WTC11 (cell line): Measurements from ENCODE around the gene STUB1. TPM values are rescaled to one million over a fixed set of nuclear protein-coding genes. Genes with fewer than 3 reads are reported as not detected.

Experiments
- ATAC-seq: fragments of 200-7000 bp; cut with Tn5 transposase; 2 replicates; pipeline ENCODE4 v1.10.0; 2021; ENCODE audit warnings: mild to moderate bottlenecking, moderate library complexity
- CTCF ChIA-PET: fragments of 300-600 bp; sonication (Branson Sonifier 250); formaldehyde crosslinking; loops from one replicate; lab custom pipeline; 2021; ENCODE audit warnings: antibody characterized with exemption; lab: Charles Lee
- POLR2A ChIA-PET: fragments of 350-600 bp; sonication (Branson Sonifier 250); formaldehyde crosslinking; loops from one replicate; lab custom pipeline; 2021; ENCODE audit warnings: antibody characterized with exemption; lab: Charles Lee
- DNase-seq: peaks from one replicate; pipeline ENCODE4 v3.0.0; 2021; ENCODE audit warnings: low spot score
- H3K27ac Mint-ChIP-seq: 2 replicates; pipeline ENCODE4 v1.8.0; 2021; ENCODE audit warnings: mixed read lengths
- H3K27me3 Mint-ChIP-seq: 2 replicates; pipeline ENCODE4 v1.8.0; 2021; ENCODE audit warnings: low read depth, mild to moderate bottlenecking, moderate library complexity, mixed read lengths
- H3K36me3 Mint-ChIP-seq: 2 replicates; pipeline ENCODE4 v1.8.0; 2021; ENCODE audit warnings: mixed read lengths
- H3K4me1 Mint-ChIP-seq: 2 replicates; pipeline ENCODE4 v1.8.0; 2022; ENCODE audit warnings: mixed read lengths
- H3K4me3 Mint-ChIP-seq: 2 replicates; pipeline ENCODE4 v1.8.0; 2021; ENCODE audit warnings: mild to moderate bottlenecking, moderate library complexity, mixed read lengths
- H3K9me3 Mint-ChIP-seq: 2 replicates; pipeline ENCODE4 v1.8.0; 2021; ENCODE audit warnings: mixed read lengths
- CREB1 ChIP-seq: sonication (generic); formaldehyde crosslinking; IDR thresholded peaks from 2 replicates; pipeline ENCODE4 v1.8.0; 2023; ENCODE audit warnings: mild to moderate bottlenecking, missing genetic modification reagents
- CREM ChIP-seq: sonication (generic); formaldehyde crosslinking; IDR thresholded peaks from 2 replicates; pipeline ENCODE4 v1.8.1; 2022; ENCODE audit warnings: mild to moderate bottlenecking, missing genetic modification reagents, moderate library complexity
- EMX1 ChIP-seq: fragments of 250-450 bp; sonication (Bioruptor Pico); IDR thresholded peaks from 2 replicates; pipeline ENCODE4 v1.8.0; 2021; ENCODE audit warnings: mild to moderate bottlenecking
- ESRRA ChIP-seq: sonication (generic); formaldehyde crosslinking; IDR thresholded peaks from 2 replicates; pipeline ENCODE4 v1.8.1; 2022; ENCODE audit warnings: mild to moderate bottlenecking, missing genetic modification reagents, borderline replicate concordance
- ETV6 ChIP-seq: sonication (generic); formaldehyde crosslinking; IDR thresholded peaks from 2 replicates; pipeline ENCODE4 v1.8.1; 2022; ENCODE audit warnings: mild to moderate bottlenecking, missing genetic modification reagents
- FOXK1 ChIP-seq: sonication (generic); formaldehyde crosslinking; IDR thresholded peaks from 2 replicates; pipeline ENCODE4 v1.8.0; 2022; ENCODE audit warnings: mild to moderate bottlenecking, moderate library complexity, missing genetic modification reagents
- FOXP1 ChIP-seq: sonication (generic); formaldehyde crosslinking; IDR thresholded peaks from 2 replicates; pipeline ENCODE4 v1.8.0; 2022; ENCODE audit warnings: missing genetic modification reagents, mild to moderate bottlenecking, moderate library complexity, borderline replicate concordance
- FOXP4 ChIP-seq: sonication (generic); formaldehyde crosslinking; IDR thresholded peaks from 2 replicates; pipeline ENCODE4 v1.8.0; 2022; ENCODE audit warnings: mild to moderate bottlenecking, missing genetic modification reagents
- GRHL2 ChIP-seq: fragments of 250-450 bp; sonication (Bioruptor Pico); IDR thresholded peaks from 2 replicates; pipeline ENCODE4 v1.8.0; 2022; ENCODE audit warnings: mild to moderate bottlenecking, moderate library complexity; ENCODE audit not compliant: insufficient replicate concordance, severe bottlenecking
- IRF1 ChIP-seq: sonication (generic); formaldehyde crosslinking; IDR thresholded peaks from 2 replicates; pipeline ENCODE4 v1.8.0; 2023; ENCODE audit warnings: missing genetic modification reagents
- JAZF1 ChIP-seq: fragments of 250-450 bp; sonication (Bioruptor Pico); IDR thresholded peaks from 2 replicates; pipeline ENCODE4 v1.9.0; 2021; ENCODE audit warnings: moderate library complexity, mild to moderate bottlenecking, inconsistent platforms
- JUN ChIP-seq: sonication (generic); formaldehyde crosslinking; IDR thresholded peaks from 2 replicates; pipeline ENCODE4 v1.8.0; 2023; ENCODE audit warnings: mild to moderate bottlenecking, missing genetic modification reagents
- KAT7 ChIP-seq: sonication (generic); formaldehyde crosslinking; IDR thresholded peaks from 2 replicates; pipeline ENCODE4 v1.8.1; 2023; ENCODE audit warnings: missing genetic modification reagents, mild to moderate bottlenecking, borderline replicate concordance
- MYBL2 ChIP-seq: sonication (generic); formaldehyde crosslinking; IDR thresholded peaks from 2 replicates; pipeline ENCODE4 v1.8.1; 2023; ENCODE audit warnings: mild to moderate bottlenecking, moderate library complexity, missing genetic modification reagents
- NFATC4 ChIP-seq: fragments of 250-450 bp; sonication (Bioruptor Pico); IDR thresholded peaks from 2 replicates; pipeline ENCODE4 v1.9.0; 2021; ENCODE audit warnings: mild to moderate bottlenecking
- PRDM15 ChIP-seq: sonication (generic); formaldehyde crosslinking; IDR thresholded peaks from 2 replicates; pipeline ENCODE4 v1.8.0; 2022; ENCODE audit warnings: missing genetic modification reagents
- PRRX2 ChIP-seq: fragments of 250-450 bp; sonication (Bioruptor Pico); IDR thresholded peaks from 2 replicates; pipeline ENCODE4 v1.8.0; 2021; ENCODE audit warnings: mild to moderate bottlenecking
- SP1 ChIP-seq: sonication (generic); formaldehyde crosslinking; conservative IDR thresholded peaks from 2 replicates; pipeline ENCODE4 v1.8.1; 2022; ENCODE audit warnings: missing genetic modification reagents
- TCF7 ChIP-seq: sonication (generic); formaldehyde crosslinking; IDR thresholded peaks from 2 replicates; pipeline ENCODE4 v1.8.0; 2022; ENCODE audit warnings: mild to moderate bottlenecking, low read depth, missing genetic modification reagents, moderate library complexity
- TEAD4 ChIP-seq: sonication (generic); formaldehyde crosslinking; IDR thresholded peaks from 2 replicates; pipeline ENCODE4 v1.8.0; 2022; ENCODE audit warnings: mild to moderate bottlenecking, missing genetic modification reagents
- ZBTB21 ChIP-seq: sonication (generic); formaldehyde crosslinking; IDR thresholded peaks from 2 replicates; pipeline ENCODE4 v1.8.1; 2023; ENCODE audit warnings: mild to moderate bottlenecking, missing genetic modification reagents, borderline replicate concordance
- ZNF121 ChIP-seq: sonication (generic); formaldehyde crosslinking; IDR thresholded peaks from 2 replicates; pipeline ENCODE4 v1.8.0; 2023; ENCODE audit warnings: missing genetic modification reagents
- ZNF317 ChIP-seq: sonication (generic); formaldehyde crosslinking; IDR thresholded peaks from 2 replicates; pipeline ENCODE4 v1.8.1; 2023; ENCODE audit warnings: low read depth, mild to moderate bottlenecking, moderate library complexity, missing genetic modification reagents, borderline replicate concordance
- ZNF423 ChIP-seq: fragments of 250-450 bp; sonication (Bioruptor Pico); IDR thresholded peaks from 2 replicates; pipeline ENCODE4 v2.1.2; 2022; ENCODE audit warnings: mild to moderate bottlenecking, moderate library complexity
- ZSCAN18 ChIP-seq: fragments of 250-450 bp; sonication (Bioruptor Pico); IDR thresholded peaks from 2 replicates; pipeline ENCODE4 v2.1.2; 2022; ENCODE audit warnings: mild to moderate bottlenecking, moderate library complexity
- total RNA-seq: library from RNA; stranded (reverse); gene quantifications from 3 replicates; pipeline ENCODE4 v1.2.3, GENCODE V29; 2021

Gene STUB1
- total RNA-seq, 1 experiment from 2014 or later = 88.2 TPM

- TF ChIP-seq MYBL2 (CRISPR knock-in tag) (peak; percentile 64; the same call in 1 of the 2 replicates), FOXP4 (CRISPR knock-in tag) (0 out of 2 replicates have a peak, but pooled peaks have one; percentile 48), JAZF1 (CRISPR knock-in tag) (no peak), PRDM15 (CRISPR knock-in tag) (no peak), KAT7 (CRISPR knock-in tag) (peak; percentile 98), TEAD4 (CRISPR knock-in tag) (0 out of 2 replicates have a peak, but pooled peaks have one; percentile 57), ETV6 (CRISPR knock-in tag) (peak; percentile 91), IRF1 (CRISPR knock-in tag) (0 out of 2 replicates have a peak, but pooled peaks have one; percentile 56), ZNF423 (CRISPR knock-in tag) (no peak; the same call in 1 of the 2 replicates)
These were observed 12.3 kb upstream of the STUB1 start, which contains the start of gene RHOT2 (continued) for GRCh38 chr16:667780-668518.

GRCh38 chr16:668519-669171 is 11.6 kb upstream of the STUB1 start:
- ATAC-seq (no peak), DNase-seq (no peak)
- Mint-ChIP-seq H3K36me3 (peaks cover 11% of the 10 kb centered on the region), H3K9me3 (no peaks in the 10 kb centered on the region), H3K27me3 (no peaks in the 10 kb centered on the region), H3K4me3 (peak overlapping the region; percentile 65)
- ChIA-PET POLR2A (interaction anchor here (1.8 kb wide), 1 partner anchor 52 kb away, joined by 6 read pairs; no protein-coding TSS in a partner anchor), CTCF (interaction anchor here (1.3 to 3.0 kb wide), 9 partner anchors 7 to 297 kb away, joined by 3 to 21 read pairs (median 6); partner anchors contain the start of genes ANTKMT, RHBDL1, STUB1 and WDR90)
- TF ChIP-seq ZNF121 (CRISPR knock-in tag) = no peak
- TF ChIP-seq ZNF423 (CRISPR knock-in tag) = no peak
- TF ChIP-seq EMX1 (CRISPR knock-in tag) = no peak
- no peak for TF ChIP-seq NFATC4 (CRISPR knock-in tag)
- TF ChIP-seq FOXP1 (CRISPR knock-in tag) = 0 out of 2 replicates have a peak, but pooled peaks have one; percentile 19
- TF ChIP-seq SP1 (CRISPR knock-in tag) = no peak
- TF ChIP-seq KAT7 (CRISPR knock-in tag) = no peak
- 0 out of 2 replicates have a peak, but pooled peaks have one; percentile 39 for TF ChIP-seq JUN (CRISPR knock-in tag)
- 0 out of 2 replicates have a peak, but pooled peaks have one; percentile 4 for TF ChIP-seq ZBTB21
- TF ChIP-seq GRHL2 (CRISPR knock-in tag) = no peak
- TF ChIP-seq ESRRA = no peak
- TF ChIP-seq CREM (CRISPR knock-in tag) = no peak
- TF ChIP-seq ZNF317 (CRISPR knock-in tag) = no peak
- no peak for TF ChIP-seq TCF7
- no peak for TF ChIP-seq IRF1 (CRISPR knock-in tag)
- no peak for TF ChIP-seq CREB1
- TF ChIP-seq FOXK1 (CRISPR knock-in tag) = no peak
- TF ChIP-seq ZSCAN18 (CRISPR knock-in tag) = no peak
- no peak for TF ChIP-seq PRRX2
- TF ChIP-seq, all 79 proteins: peak for 3
- Mint-ChIP-seq H3K4me1 (no peaks in the 10 kb centered on the region), H3K27ac (no peak overlapping the region)
